ELR (cell line): ENCODE results near the gene MICOS13.
A peak's percentile ranks its signal among the peaks of the same experiment; 100 is the strongest.
"Not testable (repeated sequence)": the region's sequence is repeated elsewhere in the genome, so short reads cannot be mapped to it uniquely, and the experiment has no call there.

ENCODE experiments used
- DNase-seq: peaks from one replicate; pipeline ENCODE4 v3.0.0-alpha.2; 2015; ENCODE audit warnings: low read depth

MICOS13 gene, protein sequence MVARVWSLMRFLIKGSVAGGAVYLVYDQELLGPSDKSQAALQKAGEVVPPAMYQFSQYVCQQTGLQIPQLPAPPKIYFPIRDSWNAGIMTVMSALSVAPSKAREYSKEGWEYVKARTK

DNA sequence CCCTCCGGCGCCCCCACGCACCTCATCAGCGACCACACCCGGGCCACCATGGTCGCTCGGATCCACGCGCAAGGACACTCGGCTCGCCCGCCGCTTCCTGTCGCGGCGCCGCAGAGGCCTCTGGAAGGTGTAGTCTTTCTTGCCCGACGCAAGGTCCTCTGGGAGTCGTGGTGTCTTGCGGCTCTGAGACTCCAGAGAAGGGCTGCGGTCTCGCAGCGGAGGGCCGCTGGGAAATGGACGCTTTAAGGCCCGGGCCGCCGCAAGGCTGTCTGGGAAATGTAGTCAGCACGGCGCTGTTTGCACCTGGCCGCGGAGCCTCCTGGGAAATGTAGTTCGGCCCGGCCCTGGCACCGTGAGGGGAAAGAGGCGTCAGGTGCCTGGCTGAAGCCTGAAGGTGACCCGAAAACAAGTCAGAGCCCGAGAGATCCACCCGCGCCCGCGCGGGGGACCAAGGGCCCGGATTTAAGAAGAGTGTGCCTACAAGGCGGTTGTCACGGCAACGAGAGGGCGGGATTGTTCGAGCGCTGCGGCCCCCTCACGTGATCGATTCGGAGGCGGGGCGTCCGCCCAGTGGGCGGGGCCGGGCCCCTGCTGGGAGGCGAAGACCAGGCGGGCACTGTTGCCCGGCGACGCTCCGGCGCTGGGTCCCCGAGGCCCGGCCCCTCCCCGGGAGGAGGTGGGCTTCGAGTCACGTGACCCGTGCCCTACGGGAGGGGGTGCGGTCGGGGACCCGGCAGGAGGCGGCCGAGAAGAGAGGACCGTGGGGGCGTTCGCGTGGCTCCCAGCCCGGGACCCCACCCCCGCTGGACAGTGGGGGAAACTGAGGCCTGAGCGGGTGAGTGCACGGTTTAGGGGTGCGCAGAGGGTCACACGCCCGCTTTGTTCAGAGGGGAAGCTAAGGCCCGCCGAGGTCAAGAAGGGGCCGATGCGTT lies at the start of gene MICOS13, which contains the start of gene HSD11B1L:
Gene MICOS13 (minus strand): TSS at position 80 of the 932 bp plus-strand sequence. CDS start 30 bp downstream, at position 50.
Gene HSD11B1L (plus strand): TSS at position 591 of the 932 bp plus-strand sequence. CDS start 3,806 bp downstream, outside the sequence.
- DNase-seq: peak; percentile 99

DNA sequence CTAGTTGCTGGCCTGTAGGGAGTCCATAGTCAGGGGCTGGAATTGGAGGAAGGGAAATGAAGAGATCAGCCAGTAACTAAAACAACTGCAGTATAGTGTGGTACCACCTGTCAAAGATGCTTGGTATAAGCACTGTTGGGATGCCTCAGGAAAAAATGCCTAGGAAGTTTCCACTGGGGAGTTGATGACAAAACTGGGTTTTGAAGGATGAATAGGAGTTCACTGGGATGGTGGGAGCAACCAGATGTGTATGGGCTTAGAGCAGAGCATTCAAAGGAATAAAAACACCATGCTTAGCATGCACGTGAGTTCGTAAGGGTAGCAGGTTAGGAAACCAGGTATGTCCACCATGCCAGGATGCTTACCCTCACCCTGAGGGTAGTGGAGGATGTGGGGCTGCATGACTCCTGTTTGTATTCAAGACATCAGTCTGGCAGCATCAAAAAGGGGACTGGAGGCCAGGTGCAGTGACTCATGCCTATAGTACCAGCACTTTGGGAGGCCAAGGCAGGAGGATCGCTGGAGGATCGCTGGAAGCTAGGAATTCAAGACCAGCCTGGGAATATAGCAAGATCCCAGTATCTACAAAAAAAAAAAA lies 47.2 kb upstream of the MICOS13 start:
- DNase-seq: no peak

DNA sequence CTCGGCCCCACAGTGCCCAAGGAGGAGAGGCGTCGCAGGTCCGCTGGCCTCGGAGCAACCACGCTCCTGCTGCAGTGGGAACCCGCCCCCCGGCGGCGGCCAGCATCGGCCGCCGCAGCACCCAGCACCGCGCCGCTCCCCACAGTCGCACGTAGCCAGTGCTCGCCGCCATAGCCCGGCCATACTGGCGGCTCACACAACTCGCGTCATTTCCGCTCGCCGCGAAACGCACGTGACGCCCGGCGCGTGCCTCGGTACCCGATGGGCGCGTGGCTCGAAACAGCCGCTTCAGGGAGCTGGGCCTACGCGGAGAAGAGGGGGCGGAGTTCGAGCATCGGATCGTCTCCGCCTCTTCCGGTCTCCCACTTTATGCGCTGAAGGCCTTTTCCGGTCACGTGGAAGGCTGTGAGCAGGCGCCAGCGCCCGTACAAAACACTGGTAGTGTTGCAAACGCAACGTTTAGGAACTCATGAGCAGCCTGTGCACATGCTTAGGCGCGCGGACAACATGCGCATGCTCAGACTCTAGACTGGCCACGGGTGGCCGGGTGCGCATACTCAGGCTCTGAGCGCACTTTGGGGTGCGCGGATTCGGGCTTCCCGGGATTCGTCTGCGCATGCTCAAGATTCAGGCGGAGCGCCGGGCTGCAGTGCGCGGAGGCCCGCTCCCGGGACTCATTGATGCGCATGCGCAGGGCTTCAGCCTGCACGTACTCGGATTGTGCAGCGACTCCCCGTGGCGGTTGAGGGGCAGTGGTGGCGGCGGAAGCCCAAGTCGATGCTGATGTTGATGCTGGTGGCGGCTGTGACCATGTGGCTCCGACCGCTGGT lies 39.9 kb upstream of the MICOS13 start, which contains the start of the genes CATSPERD and LONP1:
Gene CATSPERD (plus strand): TSS at position 677 of the 830 bp plus-strand sequence. CDS start 101 bp downstream, at position 778.
Gene LONP1 (minus strand): TSS at position 186 of the 830 bp plus-strand sequence. CDS start 14 bp downstream, at position 172.
- peak; percentile 99 for DNase-seq

DNA sequence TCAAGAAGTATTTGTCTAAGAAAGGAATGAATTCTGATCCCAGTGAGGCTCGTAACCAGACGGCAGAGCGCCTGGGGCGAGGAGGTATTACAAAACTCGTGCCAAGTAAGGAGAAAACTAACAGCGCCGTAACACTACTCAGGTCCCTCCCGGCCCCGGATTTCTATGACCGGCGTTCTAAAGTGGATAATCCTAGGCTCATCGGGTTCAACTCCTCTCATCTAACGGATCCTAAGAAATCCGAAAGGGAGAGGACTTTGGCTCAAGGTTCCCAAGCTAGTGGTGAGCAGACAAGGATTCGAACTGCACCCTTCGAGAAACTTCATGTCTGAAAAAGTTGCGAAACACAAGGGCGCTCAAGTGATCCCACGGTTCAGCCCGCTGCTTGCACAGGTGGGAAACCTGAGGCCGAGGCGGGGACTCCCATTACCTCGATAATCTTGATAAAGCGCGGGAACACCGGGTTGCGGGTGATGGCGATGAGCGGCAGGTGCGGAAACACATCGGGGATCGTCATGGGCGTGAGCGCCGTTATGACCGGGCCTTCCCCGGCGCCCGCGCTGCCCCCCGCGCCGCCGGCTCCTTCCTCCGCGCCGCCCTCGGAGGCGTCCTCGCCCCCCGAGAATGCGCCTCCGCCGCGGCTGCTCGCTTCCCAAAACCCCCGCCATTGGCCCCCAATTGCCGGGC lies 39.1 kb upstream of the MICOS13 start:
- peak; percentile 54 for DNase-seq

DNA sequence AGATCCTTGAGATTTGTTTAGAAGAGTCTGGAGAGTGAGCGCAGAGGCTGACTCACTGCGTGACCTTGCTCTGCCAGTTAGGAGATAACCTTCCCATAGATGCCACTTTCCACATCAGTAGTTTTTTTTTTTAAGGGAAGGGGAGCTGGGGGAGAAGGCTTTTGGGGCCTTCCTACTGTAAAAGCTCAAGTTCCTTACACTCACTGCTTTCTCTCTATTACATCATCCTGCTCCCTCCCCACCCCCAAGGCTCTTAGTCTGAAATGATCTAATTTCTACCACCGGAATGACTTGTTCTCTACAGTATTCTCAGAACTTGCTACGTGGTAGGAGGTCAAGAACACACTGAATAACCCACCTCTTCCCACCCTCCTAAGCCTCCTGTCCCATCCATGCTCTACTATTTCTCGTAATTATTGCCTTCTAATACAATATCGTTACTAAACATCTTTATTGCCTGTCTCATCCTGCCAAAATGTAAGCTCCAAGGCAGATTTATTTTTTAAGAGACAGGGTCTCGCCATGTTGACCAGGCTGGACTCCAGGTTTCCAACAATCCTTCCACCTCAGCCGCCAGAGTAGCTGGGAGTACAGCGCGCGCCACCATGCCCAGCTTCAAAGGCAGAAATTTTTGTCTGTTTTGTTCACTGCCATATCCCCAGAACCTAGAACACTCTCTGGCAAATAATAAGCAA lies 38.4 kb upstream of the MICOS13 start:
- peak; percentile 86 for DNase-seq

DNA sequence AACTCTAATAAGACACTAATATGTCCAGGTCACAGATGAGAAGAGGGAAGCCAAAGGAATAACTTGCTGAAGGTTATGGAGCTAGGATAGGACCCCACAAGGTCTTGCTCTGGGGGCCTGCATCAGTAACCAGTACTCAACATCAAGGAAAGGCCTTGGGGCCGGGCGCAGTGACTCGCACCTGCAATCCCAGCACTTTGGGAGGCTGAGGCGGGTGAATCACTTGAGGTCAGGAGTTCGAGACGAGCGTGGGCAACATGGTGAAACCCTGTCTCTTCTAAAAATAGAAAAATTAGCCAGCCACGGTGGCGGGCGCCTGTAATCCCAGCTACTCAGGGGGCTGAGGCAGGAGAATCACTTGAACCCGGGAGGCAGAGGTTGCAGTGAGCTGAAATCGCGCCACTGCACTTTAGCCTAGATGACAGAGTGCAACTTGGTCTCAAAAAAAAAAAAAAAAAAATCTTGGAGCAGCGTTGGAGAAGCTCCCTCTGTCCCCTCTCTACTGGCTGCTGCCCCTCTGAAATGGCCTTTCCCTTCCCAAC lies 37.8 kb upstream of the MICOS13 start:
- peak; percentile 66 for DNase-seq

DNA sequence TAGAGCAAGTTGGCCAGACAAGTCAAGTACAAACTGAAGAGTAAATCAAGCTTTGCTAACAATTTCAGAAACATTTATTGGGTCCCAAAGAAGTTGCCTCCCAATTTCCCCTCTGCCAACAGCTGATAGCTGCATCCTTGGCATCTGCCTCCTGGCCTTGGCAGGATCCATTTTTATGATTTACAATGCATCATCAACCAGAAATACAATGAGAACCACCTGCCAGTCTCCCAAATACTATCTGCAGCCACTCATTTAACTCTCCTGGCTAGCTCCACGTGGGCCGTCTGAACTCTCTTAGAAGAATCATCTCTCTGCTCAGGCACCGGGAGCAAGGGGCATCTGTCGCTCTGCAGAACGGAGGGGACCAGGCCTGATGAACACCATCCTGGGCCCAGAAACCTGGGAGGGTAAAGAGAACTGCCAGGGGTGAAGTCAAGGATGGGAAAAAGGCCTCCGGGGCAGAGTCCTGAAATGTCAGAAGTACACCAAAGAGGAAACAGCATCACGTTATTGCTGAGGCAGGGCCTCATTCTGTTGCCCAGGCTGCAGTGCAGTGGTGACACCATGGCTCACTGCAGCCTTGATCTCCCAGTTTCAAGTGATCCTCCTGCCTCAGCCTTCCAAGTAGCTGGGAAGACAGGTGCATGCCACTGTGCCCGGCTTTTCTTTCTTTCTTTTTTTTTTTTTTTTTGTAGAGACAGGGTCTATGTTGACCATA lies 37.1 kb upstream of the MICOS13 start:
- no peak for DNase-seq

DNA sequence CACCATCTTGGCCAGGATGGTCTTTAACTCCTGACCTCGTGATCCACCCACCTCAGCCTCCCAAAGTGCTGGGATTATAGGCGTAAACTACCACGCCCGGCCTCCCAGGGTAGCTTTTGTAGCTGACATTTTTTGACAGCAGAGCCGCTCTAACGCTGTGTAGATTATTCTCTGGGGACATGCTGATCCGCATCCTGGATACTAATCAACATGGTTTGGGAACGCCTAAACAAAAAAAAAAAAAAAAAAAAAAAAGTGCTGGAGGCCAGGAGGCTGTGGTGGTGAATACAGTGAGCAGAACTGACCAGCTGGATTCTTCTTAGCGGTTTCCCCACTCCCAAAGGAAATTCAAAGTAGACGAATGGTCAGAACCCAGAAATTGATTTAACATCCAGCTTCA lies 34.5 kb upstream of the MICOS13 start:
- no peak for DNase-seq

DNA sequence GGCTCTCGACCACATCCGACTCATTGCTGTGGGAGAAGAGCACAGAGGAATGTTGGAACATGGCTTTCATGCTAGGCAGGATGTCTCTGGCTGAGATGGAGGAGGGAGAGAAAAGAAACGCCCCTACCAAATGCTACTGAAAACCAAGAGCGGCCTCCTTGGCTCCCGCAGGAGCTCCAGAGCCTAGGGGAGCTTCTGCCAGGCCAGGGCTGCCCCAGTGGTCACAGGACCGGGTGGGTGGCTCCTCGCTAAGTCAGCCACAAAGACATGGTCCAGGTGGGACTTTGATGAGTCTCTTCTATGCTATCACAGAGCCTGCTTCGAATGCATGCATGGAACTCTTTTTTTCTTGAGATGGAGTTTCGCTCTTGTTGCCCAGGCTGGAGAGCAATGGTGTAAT lies 32.9 kb upstream of the MICOS13 start:
- no peak for DNase-seq

DNA sequence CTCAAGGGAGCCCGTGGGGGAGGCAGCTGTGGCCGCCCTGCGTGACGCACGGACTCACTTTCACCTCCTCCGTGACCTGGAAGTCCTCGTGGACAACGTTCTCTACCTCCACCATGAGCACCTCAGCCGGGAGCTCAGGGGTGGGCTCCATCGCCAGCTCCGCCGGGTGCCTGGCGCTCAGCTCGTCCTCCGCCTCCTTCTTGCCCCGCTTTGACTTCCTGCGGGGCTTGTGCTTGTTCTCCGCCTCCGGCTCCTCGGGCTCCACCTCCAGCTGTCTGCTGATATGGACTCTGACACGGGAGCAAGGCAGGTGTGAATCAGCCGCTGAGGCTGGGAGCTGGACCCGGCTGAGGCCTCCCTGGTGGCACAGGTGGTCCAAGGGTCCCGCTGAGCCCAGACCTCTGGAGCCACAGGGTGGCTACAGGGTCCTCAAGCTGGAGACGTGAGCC lies 31.4 kb upstream of the MICOS13 start:
- no peak for DNase-seq

DNA sequence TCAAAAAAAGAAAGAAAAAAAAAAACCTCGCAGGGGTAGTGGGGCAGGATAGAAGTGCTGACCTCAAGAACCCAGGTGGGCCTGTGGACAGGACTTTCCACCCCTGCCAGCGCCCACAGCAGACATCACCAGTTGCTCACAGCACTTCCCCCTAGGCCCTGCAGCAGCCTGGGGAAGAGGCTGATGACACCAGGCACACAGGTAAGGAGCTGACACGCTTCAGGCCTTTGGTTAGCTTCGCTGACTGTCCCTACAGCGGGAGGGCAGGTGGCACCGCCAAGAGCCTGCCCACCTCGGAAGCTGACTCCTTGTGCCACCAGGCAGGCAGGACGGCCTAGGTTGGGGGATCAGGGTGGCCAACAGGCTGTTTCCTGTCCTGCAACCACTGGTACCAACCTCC lies 30.7 kb upstream of the MICOS13 start:
- no peak for DNase-seq

DNA sequence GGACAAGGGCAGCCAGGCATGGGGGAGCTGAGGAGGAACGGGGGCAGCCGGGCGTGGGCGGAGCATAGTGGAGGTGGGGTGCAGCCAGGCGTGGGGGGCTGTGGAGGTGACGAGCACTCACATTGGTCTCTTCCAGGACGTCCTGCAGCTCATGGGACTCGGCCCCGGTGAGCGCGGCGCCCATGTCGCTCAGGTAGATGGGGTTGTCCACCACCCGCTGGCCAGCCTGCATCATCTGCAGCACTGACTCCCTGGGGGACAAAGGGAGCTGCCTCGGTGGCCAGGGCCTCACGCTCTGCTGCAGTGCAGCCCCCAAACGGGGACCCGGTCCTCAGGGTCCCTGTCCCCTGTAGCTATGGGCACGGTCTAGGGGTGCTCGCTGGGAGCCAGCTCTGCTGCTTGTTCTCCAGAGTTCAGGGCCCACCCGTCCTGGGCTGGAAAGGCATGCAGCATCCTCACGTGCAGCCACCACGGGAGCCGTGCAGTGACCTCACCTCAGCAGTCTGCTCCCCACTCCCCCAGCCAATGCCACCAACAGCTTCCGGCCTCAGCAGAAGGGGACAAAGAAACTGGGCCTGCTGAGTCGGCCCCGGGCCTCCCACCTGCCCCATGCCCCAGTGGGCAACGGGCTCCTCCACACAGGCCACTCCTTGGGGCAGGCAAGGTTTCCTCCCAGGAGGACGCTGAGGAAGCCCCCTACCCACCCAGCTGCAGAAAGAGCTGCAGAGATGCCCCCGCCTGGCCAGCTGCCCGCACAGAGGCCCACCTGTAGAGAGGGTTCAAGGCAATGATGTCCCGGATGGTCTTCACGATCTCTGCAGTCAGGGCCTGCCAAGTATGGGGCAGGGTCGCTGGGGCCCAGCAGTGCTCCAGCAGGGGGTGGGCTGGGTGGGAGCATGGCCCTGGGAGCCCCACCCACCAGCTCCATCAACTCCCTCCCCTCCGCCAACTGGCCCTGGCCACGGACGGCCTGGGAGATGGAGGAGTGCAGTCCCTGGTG lies 27.6 kb upstream of the MICOS13 start:
- DNase-seq: no peak

DNA sequence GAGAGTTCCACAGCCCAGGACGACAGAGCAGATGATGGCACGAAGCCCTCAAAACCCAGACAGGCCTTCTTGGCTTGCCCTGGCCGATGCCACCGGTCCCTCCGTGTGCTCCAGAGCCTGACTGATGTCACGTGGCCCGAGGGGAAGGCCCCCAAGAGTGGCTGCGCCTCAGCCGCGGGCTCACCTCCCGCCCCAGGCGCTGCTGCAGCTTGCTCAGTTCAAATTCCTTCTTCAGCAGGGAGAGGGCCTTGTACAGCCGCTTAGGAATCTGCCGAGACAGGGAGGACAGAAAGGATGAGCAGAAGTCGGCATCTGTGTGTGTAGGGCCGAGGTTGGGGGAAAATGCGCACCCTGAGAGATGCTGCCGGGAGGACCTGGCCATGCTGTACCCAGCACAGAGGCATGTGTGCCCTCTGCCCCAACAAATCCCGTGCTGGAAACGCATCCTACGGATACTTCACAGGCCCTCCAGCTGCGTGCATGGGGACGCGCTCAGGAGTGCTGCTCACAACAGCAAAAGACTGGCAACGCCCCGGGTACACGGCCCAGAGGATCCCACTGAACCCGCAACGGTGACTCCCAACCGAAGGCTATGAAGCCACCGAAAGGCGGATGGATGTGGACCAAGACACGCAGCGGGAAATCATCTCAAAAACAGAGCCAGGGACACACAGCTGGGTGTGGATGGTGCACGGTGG lies 26.7 kb upstream of the MICOS13 start:
- no peak for DNase-seq

DNA sequence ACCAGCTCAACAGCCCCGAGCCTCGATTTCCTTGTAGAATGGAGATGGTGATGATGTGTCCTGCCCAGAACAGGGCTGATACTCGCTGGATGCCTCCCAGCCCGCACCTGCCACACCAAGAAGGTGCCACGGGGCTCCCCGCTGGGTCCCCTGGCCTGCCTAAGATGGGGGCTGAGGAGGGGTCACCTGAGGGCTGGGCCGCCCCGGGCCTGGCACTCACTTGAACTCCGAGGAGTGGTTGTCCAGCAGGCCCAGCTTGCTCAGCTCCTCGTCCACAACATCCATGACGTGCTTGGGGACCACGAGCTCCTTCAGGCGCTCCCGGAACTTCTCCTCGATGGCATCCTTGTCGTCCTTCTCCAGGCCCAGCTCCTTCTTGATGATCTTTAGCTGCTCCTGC lies 25.2 kb upstream of the MICOS13 start:
- no peak for DNase-seq

DNA sequence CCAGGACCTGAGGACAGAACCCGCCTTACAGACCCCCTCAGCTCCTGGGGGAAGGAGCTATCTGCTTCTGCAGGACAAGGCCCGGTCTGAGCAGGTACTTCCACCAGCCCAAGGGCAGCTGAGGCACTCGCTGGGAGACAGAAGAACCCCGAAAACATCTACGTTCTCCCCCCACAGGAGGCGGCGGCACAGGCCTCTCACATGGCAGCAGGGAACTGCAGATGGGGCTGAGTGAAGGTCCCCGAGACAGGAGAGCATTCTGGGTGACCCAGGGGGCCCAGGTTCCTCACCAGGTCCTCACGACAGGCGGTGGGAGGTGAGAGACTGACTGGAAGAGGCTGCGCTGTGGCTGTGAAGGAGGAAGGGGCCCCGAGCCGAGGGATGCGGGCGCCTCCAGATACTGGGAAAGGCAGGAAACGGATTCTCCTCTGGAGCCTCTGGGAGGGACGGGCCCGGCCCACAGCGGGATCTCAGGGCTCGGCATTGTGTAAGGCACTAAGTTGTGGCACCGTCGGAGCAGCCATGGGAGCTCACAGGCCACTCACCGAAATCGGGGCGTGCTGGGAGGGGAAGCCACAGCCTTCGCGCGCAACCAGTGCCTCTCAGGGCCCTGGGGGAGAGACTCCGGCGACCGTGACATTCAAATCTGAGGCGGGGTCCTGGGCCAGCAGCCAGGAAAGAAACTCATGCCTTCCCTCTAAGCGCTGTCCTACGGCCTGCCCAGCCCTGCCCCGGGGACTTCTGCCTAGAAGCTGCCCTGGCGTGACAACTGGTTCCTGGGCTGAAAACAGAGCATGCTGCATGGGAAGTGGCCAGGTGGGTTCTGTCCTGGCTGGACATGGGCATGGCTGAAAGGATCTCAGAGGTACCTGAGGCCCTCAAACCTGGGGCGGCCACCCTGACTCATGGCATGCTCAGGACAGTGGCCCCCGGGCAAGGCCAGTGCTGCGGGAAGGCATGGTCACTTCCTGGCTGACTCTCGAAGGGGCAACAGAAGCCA lies 23.8 kb upstream of the MICOS13 start:
- no peak for DNase-seq

DNA sequence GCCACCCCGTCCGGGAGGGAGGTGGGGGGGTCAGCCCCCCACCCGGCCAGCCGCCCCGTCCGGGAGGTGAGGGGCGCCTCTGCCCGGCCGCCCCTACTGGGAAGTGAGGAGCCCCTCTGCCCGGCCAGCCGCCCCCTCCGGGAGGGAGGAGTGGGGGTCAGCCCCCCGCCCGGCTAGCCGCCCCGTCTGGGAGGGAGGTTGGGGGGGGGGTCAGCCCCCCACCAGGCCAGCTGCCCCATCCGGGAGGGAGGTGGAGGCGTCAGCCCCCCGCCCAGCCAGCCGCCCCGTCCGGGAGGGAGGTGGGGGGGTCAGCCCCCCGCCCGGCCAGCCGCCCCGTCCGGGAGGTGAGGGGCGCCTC lies 21.7 kb upstream of the MICOS13 start:
- DNase-seq: not testable (repeated sequence)
